ENCODE results near the gene ZNF428.

DNA sequence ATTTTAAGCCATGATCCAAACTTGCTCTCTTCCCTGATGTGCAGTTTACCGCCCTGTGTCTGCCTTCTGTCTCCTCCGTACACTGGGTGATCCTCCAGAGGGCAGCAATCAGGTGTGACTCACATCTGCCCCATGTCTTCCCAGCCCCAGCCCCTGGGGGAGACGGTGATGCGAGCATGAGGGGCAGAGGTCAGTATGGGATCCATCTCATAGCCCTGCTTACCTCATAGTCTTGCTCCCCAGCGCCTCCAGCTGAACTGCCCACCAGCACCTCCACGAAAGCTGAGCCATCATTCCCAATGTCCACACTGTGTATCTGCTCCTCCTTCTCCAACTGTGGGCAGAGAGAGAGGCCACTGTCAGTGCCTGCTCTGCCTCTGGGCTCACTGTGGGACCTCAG is 58.7 kb downstream of the ZNF428 start:
- TF ChIP-seq POLR2A (IDR thresholded peaks at IDR 0.05) = no peak
- TF ChIP-seq CTCF (IDR thresholded peaks at IDR 0.05) = no peak
- no peak for TF ChIP-seq POLR2AphosphoS5 (IDR thresholded peaks at IDR 0.05)

Measured in sigmoid colon (tissue), 4 donors.